Muscle layer of duodenum (tissue), 2 donors: ENCODE results near the gene FANCD2OS.
"Not testable (repeated sequence)": the region's sequence is repeated elsewhere in the genome, so short reads cannot be mapped to it uniquely, and the experiment has no call there.

Experiments
- H3K27ac ChIP-seq: one replicate; pipeline ENCODE4 v1.7.0; 2013; ENCODE audit warnings: mild to moderate bottlenecking, low read length
- H3K27me3 ChIP-seq: one replicate; pipeline ENCODE4 v1.7.0; 2013; ENCODE audit warnings: low read depth, mild to moderate bottlenecking, control low read depth, low read length
- H3K36me3 ChIP-seq, 2 donors: one replicate each; pipeline ENCODE4 v1.7.0; 2013; ENCODE audit warnings: low read length in 2 of 2, control low read depth in 1 of 2, mild to moderate bottlenecking in 1 of 2; ENCODE audit not compliant: insufficient read depth in 2 of 2, control insufficient read depth in 1 of 2
- H3K4me1 ChIP-seq, 2 donors: one replicate each; pipeline ENCODE4 v1.7.0; 2013; ENCODE audit warnings: low read length in 2 of 2, mild to moderate bottlenecking in 2 of 2, control low read depth in 1 of 2, moderate library complexity in 1 of 2; ENCODE audit not compliant: insufficient read depth in 2 of 2, control insufficient read depth in 1 of 2
- H3K4me3 ChIP-seq, 2 donors: one replicate each; pipeline ENCODE4 v1.7.0; 2013; ENCODE audit warnings: low read length in 2 of 2, low read depth in 1 of 2, mild to moderate bottlenecking in 1 of 2
- H3K9me3 ChIP-seq, 2 donors: one replicate each; pipeline ENCODE4 v1.7.0; 2013; ENCODE audit warnings: low read length in 2 of 2, control low read depth in 1 of 2, mild to moderate bottlenecking in 1 of 2; ENCODE audit not compliant: control insufficient read depth in 1 of 2
- donor health status: healthy.

Gene FANCD2OS

DNA sequence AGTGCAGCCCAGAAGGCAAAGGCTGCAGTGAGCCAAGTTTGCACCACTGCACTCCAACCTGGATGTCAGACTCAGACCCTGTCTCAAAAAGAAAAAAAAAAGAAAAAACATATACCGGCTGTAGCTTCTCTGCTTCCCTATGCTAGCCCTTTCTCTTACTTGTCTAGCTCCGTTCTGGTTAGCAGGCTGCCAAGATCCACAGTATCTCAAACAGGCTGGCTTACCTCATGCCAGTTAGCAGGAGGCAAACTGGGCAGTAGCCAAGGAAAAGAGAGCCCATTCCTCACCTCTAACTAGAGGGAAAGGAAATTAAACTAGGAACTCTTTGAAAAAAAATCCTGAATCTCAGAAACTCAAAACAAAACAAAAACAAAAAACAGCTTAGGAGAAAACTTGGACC is 16.7 kb downstream of the FANCD2OS start:
- not testable (repeated sequence) for H3K36me3 ChIP-seq, H3K4me3 ChIP-seq, H3K27ac ChIP-seq, H3K9me3 ChIP-seq, H3K27me3 ChIP-seq, H3K4me1 ChIP-seq

DNA sequence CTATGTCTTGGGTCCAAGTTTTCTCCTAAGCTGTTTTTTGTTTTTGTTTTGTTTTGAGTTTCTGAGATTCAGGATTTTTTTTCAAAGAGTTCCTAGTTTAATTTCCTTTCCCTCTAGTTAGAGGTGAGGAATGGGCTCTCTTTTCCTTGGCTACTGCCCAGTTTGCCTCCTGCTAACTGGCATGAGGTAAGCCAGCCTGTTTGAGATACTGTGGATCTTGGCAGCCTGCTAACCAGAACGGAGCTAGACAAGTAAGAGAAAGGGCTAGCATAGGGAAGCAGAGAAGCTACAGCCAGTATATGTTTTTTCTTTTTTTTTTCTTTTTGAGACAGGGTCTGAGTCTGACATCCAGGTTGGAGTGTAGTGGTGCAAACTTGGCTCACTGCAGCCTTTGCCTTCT is 17.3 kb downstream of the FANCD2OS start:
- H3K4me3 ChIP-seq, H3K27ac ChIP-seq, H3K4me1 ChIP-seq, H3K27me3 ChIP-seq, H3K36me3 ChIP-seq, H3K9me3 ChIP-seq: not testable (repeated sequence)

DNA sequence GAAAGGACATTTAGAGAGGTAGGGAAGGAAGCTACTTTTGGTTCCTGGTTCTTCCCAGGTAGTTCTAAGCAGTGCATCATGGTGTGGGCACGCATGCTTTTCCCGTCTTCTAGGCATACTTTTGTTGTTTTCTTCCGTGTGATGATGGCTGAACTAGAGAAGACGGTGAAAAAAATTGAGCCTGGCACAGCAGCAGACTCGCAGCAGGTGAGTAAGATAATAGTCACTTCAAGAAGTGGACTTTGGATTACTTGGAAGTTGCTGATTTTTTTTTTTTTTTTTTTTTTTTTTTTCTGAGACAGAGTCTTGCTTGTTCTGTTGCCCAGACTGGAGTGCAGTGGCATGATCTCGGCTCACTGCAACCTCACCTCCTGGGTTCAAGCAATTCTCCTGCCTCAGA is 17.9 kb downstream of the FANCD2OS start:
- Histone ChIP-seq H3K9me3 (no peaks in the 10 kb centered on the region), H3K27ac (no peak overlapping the region), H3K36me3 (no peaks in the 10 kb centered on the region), H3K4me1 (no peaks in the 10 kb centered on the region), H3K27me3 (no peaks in the 10 kb centered on the region), H3K4me3 (no peak overlapping the region)

DNA sequence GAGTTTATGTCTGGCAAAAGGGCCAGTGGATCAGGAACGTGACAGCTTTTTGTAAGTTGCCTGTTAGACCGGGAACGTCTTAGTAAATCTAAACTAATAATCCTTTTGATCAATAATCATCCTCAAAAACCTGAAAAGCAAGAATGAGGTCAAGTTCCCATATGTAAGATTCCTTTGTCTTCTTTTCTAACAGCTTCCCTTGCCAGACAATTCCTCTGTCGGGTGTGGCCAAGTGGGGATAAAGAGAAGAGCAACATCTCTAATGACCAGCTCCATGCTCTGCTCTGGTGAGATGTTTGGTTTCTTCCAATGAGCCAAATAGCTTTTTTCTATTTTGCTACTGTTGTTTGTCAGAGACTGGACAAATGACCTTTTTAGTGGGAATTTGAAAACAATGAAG is 19.8 kb downstream of the FANCD2OS start:
- Histone ChIP-seq H3K4me3 (no peak overlapping the region), H3K27me3 (no peaks in the 10 kb centered on the region), H3K27ac (no peak overlapping the region), H3K4me1 (no peaks in the 10 kb centered on the region), H3K36me3 (no peaks in the 10 kb centered on the region), H3K9me3 (no peaks in the 10 kb centered on the region)

DNA sequence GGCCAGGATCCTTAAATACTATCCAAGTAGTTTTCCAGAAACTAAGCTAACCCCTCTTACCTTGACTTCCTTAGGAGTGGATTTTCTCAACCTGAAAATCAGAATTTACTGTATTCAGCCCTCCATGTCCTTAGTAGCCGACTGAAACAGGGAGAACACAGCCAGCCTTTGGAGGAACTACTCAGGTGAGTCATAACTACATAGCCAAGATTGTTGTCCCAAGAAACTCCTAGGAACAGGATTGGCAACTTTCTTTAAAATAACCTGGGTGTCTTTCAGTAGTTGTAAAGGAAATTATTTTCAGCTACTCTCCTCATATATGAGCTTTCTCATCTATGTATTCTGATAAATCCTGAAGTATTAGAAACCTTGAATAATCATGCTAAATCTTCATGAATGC is 22.3 kb downstream of the FANCD2OS start:
- no peak overlapping the region for H3K4me3 ChIP-seq
- no peaks in the 10 kb centered on the region for H3K27me3 ChIP-seq
- no peaks in the 10 kb centered on the region for H3K36me3 ChIP-seq
- no peaks in the 10 kb centered on the region for H3K4me1 ChIP-seq
- H3K27ac ChIP-seq: no peak overlapping the region
- H3K9me3 ChIP-seq: no peaks in the 10 kb centered on the region

DNA sequence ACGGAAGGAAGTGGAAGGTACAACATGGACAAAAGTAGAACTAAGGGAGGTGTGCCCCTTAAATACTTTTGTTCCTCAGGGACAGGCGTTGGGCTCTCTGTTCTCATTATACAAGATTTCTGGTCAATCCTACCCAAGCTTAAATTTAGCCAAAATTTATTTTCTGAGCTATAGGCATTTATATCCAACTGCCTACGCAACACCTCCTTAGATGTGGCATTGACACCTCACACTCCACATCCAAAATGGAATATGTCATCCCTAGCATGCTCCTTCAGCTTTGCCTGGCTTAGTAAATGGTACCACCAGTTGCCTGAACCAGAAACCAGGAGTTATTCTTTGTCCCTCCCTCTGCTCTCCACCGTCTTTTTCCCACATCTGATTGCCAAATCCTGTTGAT is 26.2 kb downstream of the FANCD2OS start:
- H3K36me3 ChIP-seq: no peaks in the 10 kb centered on the region

DNA sequence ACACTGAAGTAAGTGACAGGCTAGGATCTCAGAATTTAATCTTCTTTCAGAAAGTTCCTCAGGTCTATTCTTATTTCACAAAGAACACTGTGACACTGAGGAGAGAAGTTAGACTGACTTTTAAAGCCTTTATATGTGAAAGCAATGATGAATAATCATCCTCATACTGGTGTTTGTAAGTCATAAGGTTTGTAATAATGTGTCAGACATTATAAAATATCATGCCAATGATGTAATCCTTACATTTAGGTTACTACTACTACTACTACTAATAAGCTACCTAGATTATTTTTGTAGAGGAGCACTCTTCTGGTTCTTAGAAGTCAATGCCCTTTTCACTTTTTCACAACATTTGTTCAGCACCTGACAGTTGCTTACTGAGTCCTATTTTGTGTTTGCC is 33.4 kb downstream of the FANCD2OS start:
- H3K4me3 ChIP-seq: no peak overlapping the region
- no peaks in the 10 kb centered on the region for H3K27me3 ChIP-seq
- no peaks in the 10 kb centered on the region for H3K9me3 ChIP-seq

More for the DNA sequence above, 26.2 kb downstream of the FANCD2OS start:
- Histone ChIP-seq H3K27me3 (no peaks in the 10 kb centered on the region), H3K9me3 (no peaks in the 10 kb centered on the region), H3K27ac (no peak overlapping the region), H3K4me1 (no peaks in the 10 kb centered on the region), H3K4me3 (no peak overlapping the region)

DNA sequence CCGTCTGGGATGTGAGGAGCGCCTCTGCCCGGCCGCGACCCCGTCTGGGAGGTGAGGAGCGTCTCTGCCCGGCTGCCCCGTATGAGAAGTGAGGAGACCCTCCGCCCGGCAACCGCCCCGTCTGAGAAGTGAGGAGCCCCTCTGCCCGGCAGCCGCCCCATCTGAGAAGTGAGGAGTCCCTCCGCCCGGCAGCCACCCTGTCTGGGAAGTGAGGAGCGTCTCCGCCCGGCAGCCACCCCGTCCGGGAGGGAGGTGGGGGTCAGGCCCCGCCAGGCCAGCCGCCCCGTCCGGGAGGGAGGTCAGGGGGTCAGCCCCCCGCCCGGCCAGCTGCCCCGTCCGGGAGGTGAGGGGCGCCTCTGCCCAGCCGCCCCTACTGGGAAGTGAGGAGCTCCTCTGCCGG is 38.0 kb downstream of the FANCD2OS start:
- H3K27ac ChIP-seq, H3K4me1 ChIP-seq, H3K9me3 ChIP-seq, H3K4me3 ChIP-seq, H3K27me3 ChIP-seq, H3K36me3 ChIP-seq: not testable (repeated sequence)

More for the DNA sequence above, 33.4 kb downstream of the FANCD2OS start:
- Histone ChIP-seq H3K36me3 (no peaks in the 10 kb centered on the region), H3K27ac (no peak overlapping the region), H3K4me1 (no peaks in the 10 kb centered on the region)

DNA sequence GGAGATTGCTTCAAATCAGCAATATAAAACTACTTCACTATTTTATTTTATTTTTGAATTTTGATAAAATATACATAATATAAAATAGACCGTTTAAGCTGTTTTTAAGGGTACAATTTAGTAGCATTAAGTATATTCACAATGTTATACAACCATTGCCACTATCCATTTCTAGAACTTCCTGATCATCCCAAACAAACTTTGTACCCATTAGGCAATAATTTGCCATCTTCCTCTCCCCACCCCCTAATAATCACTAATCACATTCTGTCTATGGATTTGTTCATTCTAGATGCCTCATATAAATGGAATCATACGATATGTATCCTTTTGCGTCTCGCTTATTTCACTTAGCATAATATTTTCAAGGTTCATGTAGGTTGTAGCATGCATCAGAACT is 53.0 kb downstream of the FANCD2OS start:
- H3K4me3 ChIP-seq: no peak overlapping the region
- H3K9me3 ChIP-seq: no peaks in the 10 kb centered on the region
- no peak overlapping the region for H3K27ac ChIP-seq
- no peaks in the 10 kb centered on the region for H3K27me3 ChIP-seq
- H3K4me1 ChIP-seq: no peaks in the 10 kb centered on the region
- H3K36me3 ChIP-seq: no peaks in the 10 kb centered on the region
